Endothelial cell of umbilical vein (primary cell): ENCODE data around the gene SGCE.

Source experiments
- CTCF ChIP-seq, 2 donors: IDR thresholded peaks; 1 replicate in 1 of 2; 2 replicates in 1 of 2; pipeline ENCODE4 v1.5.1; 2011; ENCODE audit warnings: low read length in 2 of 2, mild to moderate bottlenecking in 2 of 2, moderate library complexity in 2 of 2, control low read depth in 1 of 2, inconsistent platforms in 1 of 2, low read depth in 1 of 2; ENCODE audit not compliant: insufficient read depth in 1 of 2; ENCODE audit errors: extremely low read depth in 1 of 2
- EZH2 ChIP-seq: IDR thresholded peaks from 2 replicates; pipeline ENCODE4 v1.6.1; 2012; ENCODE audit warnings: borderline replicate concordance, low read depth, mild to moderate bottlenecking, moderate library complexity, low read length, inconsistent platforms; ENCODE audit not compliant: severe bottlenecking
- POLR2AphosphoS5 ChIP-seq: IDR thresholded peaks from 2 replicates; pipeline ENCODE4 v1.6.1; 2012; ENCODE audit warnings: low read depth, mild to moderate bottlenecking, control low read depth, low read length, moderate library complexity; ENCODE audit not compliant: insufficient read depth

- no peak for TF ChIP-seq POLR2AphosphoS5
- TF ChIP-seq CTCF (IDR thresholded peaks at IDR 0.05; ENCODE audit: extremely low read depth in 1 of 2, insufficient read depth in 1 of 2, low read depth in 1 of 2, low read length in 2 of 2) = no peak
- no peak for TF ChIP-seq EZH2
These were observed 11.1 kb upstream of the SGCE start for GRCh38 chr7:94666879-94667587.
